ENCODE data around the gene CREB1.

DNA sequence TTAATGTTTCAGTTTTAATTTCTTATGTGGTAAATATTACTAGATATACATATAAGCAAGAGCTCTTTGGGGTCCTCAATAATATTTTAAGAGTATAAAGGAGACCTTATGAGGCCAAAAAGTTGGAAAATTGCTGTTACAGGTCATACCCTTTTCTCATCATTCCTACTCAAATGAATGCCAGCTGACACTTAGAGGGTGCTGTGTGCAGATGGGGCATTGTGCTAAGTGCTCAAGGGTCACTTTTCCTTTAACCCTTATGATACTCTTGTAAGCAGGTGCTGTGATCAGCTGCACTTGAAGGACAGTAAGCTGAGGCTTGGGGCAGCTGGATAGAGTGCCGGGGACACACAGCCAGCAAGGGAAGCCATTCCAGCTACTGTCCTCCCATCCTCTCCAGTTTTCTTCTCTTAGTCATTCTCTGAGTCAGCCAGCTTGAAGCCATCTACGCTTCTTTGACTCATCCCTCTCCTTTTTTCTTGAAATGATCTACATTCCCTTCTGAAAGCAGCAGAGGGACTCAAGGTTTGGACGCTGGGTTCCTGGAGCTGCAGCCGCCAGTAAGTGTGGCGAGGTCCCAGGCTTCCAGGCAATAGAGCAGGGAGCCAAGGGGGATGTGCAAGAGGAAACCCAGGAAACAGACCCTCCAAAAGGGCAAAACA lies 42.0 kb upstream of the CREB1 start:
- TF ChIP-seq POLR2A (IDR thresholded peaks at IDR 0.05; ENCODE audit: low read depth, low read length) (no peak), POLR2AphosphoS5 (IDR thresholded peaks at IDR 0.05; ENCODE audit: low read depth, low read length) (no peak), TAF1 (IDR thresholded peaks at IDR 0.05; ENCODE audit: borderline replicate concordance, low read depth, low read length) (no peak)
